ENCODE results near the gene VIPR2. TPM values are rescaled to one million over a fixed set of nuclear protein-coding genes. Genes with fewer than 3 reads are reported as not detected.

The VIPR2 gene
- total and polyA plus RNA-seq, 9 donors: 6.7 to 11.3 (median 8.6) TPM

GRCh38 chr7:159061209-159061608, 83.5 kb downstream of the VIPR2 start:
- 80% methylated on average over 1 of the region's 4 CpGs for WGBS (ENCODE audit: insufficient coverage)
- Histone ChIP-seq H3K4me1 (ENCODE audit: control insufficient read depth, insufficient read depth, low read length) (peaks cover 8% of the 10 kb centered on the region), H3K36me3 (ENCODE audit: control insufficient read depth, insufficient read depth, low read length) (peaks cover 2% of the 10 kb centered on the region), H3K27ac (ENCODE audit: low read length) (no peak overlapping the region), H3K4me3 (ENCODE audit: low read length) (no peak overlapping the region), H3K27me3 (ENCODE audit: control insufficient read depth, insufficient read depth, low read length) (peaks cover 6% of the 10 kb centered on the region), H3K9me3 (replicated peaks; ENCODE audit: control insufficient read depth, low read depth, low read length) (peaks cover 2% of the 10 kb centered on the region)
- DNase-seq: no peak

GRCh38 chr7:159060440-159060839, 84.2 kb downstream of the VIPR2 start:
- Histone ChIP-seq H3K4me3 (ENCODE audit: low read length) (no peak overlapping the region), H3K9me3 (replicated peaks; ENCODE audit: control insufficient read depth, low read depth, low read length) (peaks cover 2% of the 10 kb centered on the region), H3K36me3 (ENCODE audit: control insufficient read depth, insufficient read depth, low read length) (peaks cover 5% of the 10 kb centered on the region), H3K27me3 (ENCODE audit: control insufficient read depth, insufficient read depth, low read length) (peaks cover 6% of the 10 kb centered on the region), H3K27ac (ENCODE audit: low read length) (no peak overlapping the region), H3K4me1 (ENCODE audit: control insufficient read depth, insufficient read depth, low read length) (peaks cover 5% of the 10 kb centered on the region)
- DNase-seq: no peak
- WGBS (ENCODE audit: insufficient coverage): 100% methylated on average over 1 of the region's 2 CpGs

GRCh38 chr7:159059629-159060028, 85.0 kb downstream of the VIPR2 start:
- H3K9me3 ChIP-seq (replicated peaks; ENCODE audit: control insufficient read depth, low read depth, low read length): peaks cover 2% of the 10 kb centered on the region
- H3K36me3 ChIP-seq (ENCODE audit: control insufficient read depth, insufficient read depth, low read length): peaks cover 5% of the 10 kb centered on the region
- peaks cover 3% of the 10 kb centered on the region for H3K4me1 ChIP-seq (ENCODE audit: control insufficient read depth, insufficient read depth, low read length)
- WGBS (ENCODE audit: insufficient coverage): 85% methylated on average over 3 of the region's 3 CpGs
- no peak overlapping the region for H3K27ac ChIP-seq (ENCODE audit: low read length)
- peaks cover 6% of the 10 kb centered on the region for H3K27me3 ChIP-seq (ENCODE audit: control insufficient read depth, insufficient read depth, low read length)
- no peak for DNase-seq
- H3K4me3 ChIP-seq (ENCODE audit: low read length): no peak overlapping the region

- Histone ChIP-seq H3K4me1 (ENCODE audit: control insufficient read depth, insufficient read depth, low read length) (peaks cover 3% of the 10 kb centered on the region), H3K9me3 (replicated peaks; ENCODE audit: control insufficient read depth, low read depth, low read length) (peaks cover 2% of the 10 kb centered on the region), H3K27ac (ENCODE audit: low read length) (no peak overlapping the region), H3K27me3 (ENCODE audit: control insufficient read depth, insufficient read depth, low read length) (peaks cover 6% of the 10 kb centered on the region), H3K4me3 (ENCODE audit: low read length) (no peak overlapping the region), H3K36me3 (ENCODE audit: control insufficient read depth, insufficient read depth, low read length) (peaks cover 5% of the 10 kb centered on the region)
- DNase-seq: no peak
- WGBS (ENCODE audit: insufficient coverage): 89% methylated on average over 2 of the region's 4 CpGs
Measured at GRCh38 chr7:159057647-159058046, 87.0 kb downstream of the VIPR2 start.

GRCh38 chr7:159056737-159057136, 87.9 kb downstream of the VIPR2 start:
- Histone ChIP-seq H3K27ac (ENCODE audit: low read length) (no peak overlapping the region), H3K9me3 (replicated peaks; ENCODE audit: control insufficient read depth, low read depth, low read length) (no peaks in the 10 kb centered on the region), H3K36me3 (ENCODE audit: control insufficient read depth, insufficient read depth, low read length) (peaks cover 5% of the 10 kb centered on the region), H3K27me3 (ENCODE audit: control insufficient read depth, insufficient read depth, low read length) (peaks cover 6% of the 10 kb centered on the region), H3K4me1 (ENCODE audit: control insufficient read depth, insufficient read depth, low read length) (peaks cover 3% of the 10 kb centered on the region), H3K4me3 (ENCODE audit: low read length) (no peak overlapping the region)
- no peak for DNase-seq
- WGBS (ENCODE audit: insufficient coverage): 71% methylated on average over 4 of the region's 5 CpGs

GRCh38 chr7:159051916-159052315, 92.8 kb downstream of the VIPR2 start:
- Histone ChIP-seq H3K4me3 (ENCODE audit: low read length) (no peak overlapping the region), H3K36me3 (ENCODE audit: control insufficient read depth, insufficient read depth, low read length) (peaks cover 5% of the 10 kb centered on the region), H3K4me1 (ENCODE audit: control insufficient read depth, insufficient read depth, low read length) (no peaks in the 10 kb centered on the region), H3K27ac (ENCODE audit: low read length) (no peak overlapping the region), H3K27me3 (ENCODE audit: control insufficient read depth, insufficient read depth, low read length) (no peaks in the 10 kb centered on the region), H3K9me3 (replicated peaks; ENCODE audit: control insufficient read depth, low read depth, low read length) (no peaks in the 10 kb centered on the region)
- no peak for DNase-seq
- no CpG with 5 or more reads among the region's 2 CpGs for WGBS (ENCODE audit: insufficient coverage)

GRCh38 chr7:159050704-159051103, 94.0 kb downstream of the VIPR2 start:
- Histone ChIP-seq H3K27ac (ENCODE audit: low read length) (no peak overlapping the region), H3K36me3 (ENCODE audit: control insufficient read depth, insufficient read depth, low read length) (no peaks in the 10 kb centered on the region), H3K9me3 (replicated peaks; ENCODE audit: control insufficient read depth, low read depth, low read length) (no peaks in the 10 kb centered on the region), H3K4me1 (ENCODE audit: control insufficient read depth, insufficient read depth, low read length) (no peaks in the 10 kb centered on the region), H3K27me3 (ENCODE audit: control insufficient read depth, insufficient read depth, low read length) (no peaks in the 10 kb centered on the region), H3K4me3 (ENCODE audit: low read length) (no peak overlapping the region)
- no peak for DNase-seq
- no CpG with 5 or more reads among the region's 2 CpGs for WGBS (ENCODE audit: insufficient coverage)

GRCh38 chr7:159049266-159050025, 95.2 kb downstream of the VIPR2 start:
- H3K4me3 ChIP-seq (ENCODE audit: low read length): no peak overlapping the region
- H3K4me1 ChIP-seq (ENCODE audit: control insufficient read depth, insufficient read depth, low read length): no peaks in the 10 kb centered on the region
- H3K36me3 ChIP-seq (ENCODE audit: control insufficient read depth, insufficient read depth, low read length): no peaks in the 10 kb centered on the region
- H3K9me3 ChIP-seq (replicated peaks; ENCODE audit: control insufficient read depth, low read depth, low read length): no peaks in the 10 kb centered on the region
- H3K27me3 ChIP-seq (ENCODE audit: control insufficient read depth, insufficient read depth, low read length): no peaks in the 10 kb centered on the region
- 93% methylated on average over 13 of the region's 15 CpGs for WGBS (ENCODE audit: insufficient coverage)
- DNase-seq: no peak
- no peak overlapping the region for H3K27ac ChIP-seq (ENCODE audit: low read length)

GRCh38 chr7:159048656-159049055, 96.0 kb downstream of the VIPR2 start:
- no peaks in the 10 kb centered on the region for H3K27me3 ChIP-seq (ENCODE audit: control insufficient read depth, insufficient read depth, low read length)
- H3K36me3 ChIP-seq (ENCODE audit: control insufficient read depth, insufficient read depth, low read length): no peaks in the 10 kb centered on the region
- WGBS (ENCODE audit: insufficient coverage): 77% methylated on average over 2 of the region's 2 CpGs
- no peak overlapping the region for H3K4me3 ChIP-seq (ENCODE audit: low read length)
- H3K4me1 ChIP-seq (ENCODE audit: control insufficient read depth, insufficient read depth, low read length): no peaks in the 10 kb centered on the region
- H3K27ac ChIP-seq (ENCODE audit: low read length): no peak overlapping the region
- peaks cover 3% of the 10 kb centered on the region for H3K9me3 ChIP-seq (replicated peaks; ENCODE audit: control insufficient read depth, low read depth, low read length)
- no peak for DNase-seq

- WGBS (ENCODE audit: insufficient coverage): no CpG with 5 or more reads among the region's 2 CpGs
- Histone ChIP-seq H3K4me1 (ENCODE audit: control insufficient read depth, insufficient read depth, low read length) (no peaks in the 10 kb centered on the region), H3K4me3 (ENCODE audit: low read length) (no peak overlapping the region), H3K27ac (ENCODE audit: low read length) (no peak overlapping the region), H3K9me3 (replicated peaks; ENCODE audit: control insufficient read depth, low read depth, low read length) (peaks cover 5% of the 10 kb centered on the region), H3K27me3 (ENCODE audit: control insufficient read depth, insufficient read depth, low read length) (no peaks in the 10 kb centered on the region), H3K36me3 (ENCODE audit: control insufficient read depth, insufficient read depth, low read length) (no peaks in the 10 kb centered on the region)
- no peak for DNase-seq
Measured at GRCh38 chr7:159047536-159047935, 97.1 kb downstream of the VIPR2 start.

All from muscle of leg (tissue), 11 donors.